Lung (tissue), 12 donors: ENCODE results near the gene SPIRE1. TPM values are rescaled to one million over a fixed set of nuclear protein-coding genes. Genes with fewer than 3 reads are reported as not detected.

Source experiments
- ATAC-seq: fragments of 200-7000 bp; cut with Tn5 transposase; one replicate; pipeline ENCODE4 v1.9.1; 2020; ENCODE audit warnings: moderate number of reproducible peaks; ENCODE audit not compliant: insufficient read depth, low FRiP score
- DNase-seq, 3 donors: peaks; one replicate each; pipeline ENCODE4 v3.0.0-alpha.2; 2013 to 2017
- H3K27ac ChIP-seq, 2 donors: one replicate each; pipeline ENCODE4 v1.5.1; 2013; ENCODE audit warnings: mild to moderate bottlenecking in 2 of 2, moderate library complexity in 2 of 2, control low read depth in 1 of 2, inconsistent platforms in 1 of 2, low read depth in 1 of 2, low read length in 1 of 2
- H3K27me3 ChIP-seq, 3 donors: one replicate each; pipeline ENCODE4 v1.5.1; 2013; ENCODE audit warnings: low read length in 2 of 3; ENCODE audit not compliant: control insufficient read depth in 3 of 3, insufficient read depth in 3 of 3
- H3K36me3 ChIP-seq, 4 donors: one replicate each; pipeline ENCODE4 v1.5.1; 2013; ENCODE audit warnings: low read length in 4 of 4, mild to moderate bottlenecking in 1 of 4, moderate library complexity in 1 of 4; ENCODE audit not compliant: control insufficient read depth in 4 of 4, insufficient read depth in 4 of 4
- H3K4me1 ChIP-seq, 5 donors: one replicate each; pipeline ENCODE4 v1.5.1; 2013; ENCODE audit warnings: low read length in 5 of 5, mild to moderate bottlenecking in 2 of 5, moderate library complexity in 1 of 5; ENCODE audit not compliant: control insufficient read depth in 5 of 5, insufficient read depth in 5 of 5
- H3K4me3 ChIP-seq: one replicate; pipeline ENCODE4 v1.5.1; 2013; ENCODE audit warnings: mild to moderate bottlenecking, control low read depth, moderate library complexity
- H3K9ac ChIP-seq, 2 donors: one replicate each; pipeline ENCODE4 v1.5.1; 2013; ENCODE audit warnings: low read length in 2 of 2, control low read depth in 1 of 2; ENCODE audit not compliant: insufficient read depth in 1 of 2
- H3K9me3 ChIP-seq, 4 donors: one replicate each; pipeline ENCODE4 v1.5.1; 2013; ENCODE audit warnings: low read length in 3 of 4, mild to moderate bottlenecking in 1 of 4, moderate library complexity in 1 of 4; ENCODE audit not compliant: control insufficient read depth in 4 of 4, insufficient read depth in 3 of 4
- CTCF ChIP-seq: IDR thresholded peaks from 2 replicates; pipeline ENCODE4 v1.5.1; 2012; ENCODE audit warnings: mild to moderate bottlenecking; ENCODE audit errors: control extremely low read depth, extremely low read depth
- WGBS, 2 donors: extraction: QIAGEN DNeasy Blood & Tissue Kit; methylation state at CpG; one replicate each; pipeline ENCODE4 v1.1.7; 2013; 5-methylcytosine and 5-hydroxymethylcytosine counted together
- polyA plus RNA-seq, 2 donors: library from polyadenylated mRNA; stranded (reverse); fragments of 200-250 nt; gene quantifications; one replicate each; pipeline ENCODE4 v1.2.1, GENCODE V29; 2013
- total RNA-seq, 2 donors: library from RNA; depleted of rRNA in 1 of 2; stranded (reverse); fragments of >200 nt in 1 of 2; gene quantifications; one replicate each; pipeline ENCODE4 v1.2.1, GENCODE V29; 2014 to 2021
- donor health status: control.
- donor health status: control.
- donor health status: Bipolar disorder and iron deficiency.
- donor health status: healthy.
- donor health status: DM: yes; HTN: yes; CAD: no.

The SPIRE1 gene
- total and polyA plus RNA-seq, 4 donors, result 8.7 to 34.0 (median 14.8) TPM

- peak in 2 of 3 donors; percentile 22 to 57 for DNase-seq
- ATAC-seq, result no peak
- Histone ChIP-seq H3K27me3 (no peaks in the 10 kb centered on the region), H3K9ac (no peak overlapping the region), H3K36me3 (peaks cover 5 to 21% (median 14%) of the 10 kb centered on the region in 4 donors), H3K4me3 (no peak overlapping the region), H3K9me3 (no peaks in the 10 kb centered on the region), H3K27ac (no peak overlapping the region), H3K4me1 (peaks cover 0 to 4% (median 0%) of the 10 kb centered on the region in 5 donors)
- WGBS, 2 donors, result 50 to 56% methylated on average over 5 of the region's 5 CpGs
- TF ChIP-seq CTCF, result no peak
Observed at GRCh38 chr18:12460874-12461273, 197.0 kb downstream of the SPIRE1 start.

DNA sequence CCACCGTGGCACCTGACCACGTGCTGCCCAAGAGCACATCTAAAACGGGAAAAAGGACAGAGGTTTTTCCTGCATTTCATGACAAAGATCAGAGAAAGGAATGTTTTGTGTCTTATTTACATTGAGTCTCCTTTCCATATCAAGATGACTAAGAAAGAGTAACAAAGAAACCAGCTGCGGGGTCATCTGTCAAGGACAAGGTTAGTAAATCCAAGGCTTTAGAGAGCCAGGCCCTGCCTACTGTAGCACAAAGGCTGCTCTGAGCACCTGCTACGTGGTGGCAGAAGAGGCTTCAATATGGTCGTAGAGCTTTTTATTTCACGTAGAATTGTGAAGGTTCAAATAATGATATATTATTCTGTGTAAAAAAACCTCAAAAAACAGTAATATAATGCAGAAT, 199.1 kb downstream of the SPIRE1 start:
- Histone ChIP-seq H3K27ac (no peak overlapping the region), H3K4me3 (no peak overlapping the region), H3K9ac (no peak overlapping the region), H3K4me1 (peaks cover 0 to 11% (median 0%) of the 10 kb centered on the region in 5 donors), H3K27me3 (no peaks in the 10 kb centered on the region), H3K36me3 (peaks cover 3 to 22% (median 20%) of the 10 kb centered on the region in 4 donors), H3K9me3 (no peaks in the 10 kb centered on the region)
- no peak for DNase-seq
- TF ChIP-seq CTCF, result no peak
- 84 to 87% methylated on average over 7 of the region's 7 CpGs for WGBS, 2 donors
- ATAC-seq, result no peak

DNA sequence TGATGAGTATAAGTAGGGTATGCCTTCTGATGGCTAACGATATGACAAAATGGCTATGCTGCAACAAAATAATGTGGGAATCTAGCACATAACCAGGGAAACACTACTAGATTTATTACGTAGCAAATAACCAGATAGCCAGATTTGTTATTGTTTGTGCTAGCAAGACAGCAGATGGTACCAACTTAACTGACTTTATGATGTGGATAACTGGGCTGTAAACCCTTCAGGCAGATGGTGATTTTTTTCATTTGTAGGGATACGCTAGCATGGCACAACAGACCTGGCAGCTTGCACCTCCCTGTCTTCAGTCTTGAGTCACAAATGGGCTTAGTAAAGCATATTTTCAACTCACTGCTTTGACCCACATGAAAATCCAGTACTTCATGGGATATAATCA, 201.5 kb downstream of the SPIRE1 start:
- Histone ChIP-seq H3K27ac (no peak overlapping the region), H3K27me3 (no peaks in the 10 kb centered on the region), H3K9ac (no peak overlapping the region), H3K4me3 (no peak overlapping the region), H3K36me3 (peaks cover 7 to 25% (median 14%) of the 10 kb centered on the region in 4 donors), H3K9me3 (no peaks in the 10 kb centered on the region), H3K4me1 (peaks cover 0 to 11% (median 0%) of the 10 kb centered on the region in 5 donors)
- no peak for TF ChIP-seq CTCF
- ATAC-seq (no peak), DNase-seq (no peak)
- 83 to 97% methylated on average over 3 of the region's 3 CpGs for WGBS, 2 donors

GRCh38 chr18:12455496-12455895, 202.4 kb downstream of the SPIRE1 start:
- Histone ChIP-seq H3K4me3 (no peak overlapping the region), H3K27me3 (no peaks in the 10 kb centered on the region), H3K4me1 (peaks cover 0 to 11% (median 0%) of the 10 kb centered on the region in 5 donors), H3K9ac (no peak overlapping the region), H3K36me3 (peaks cover 5 to 24% (median 12%) of the 10 kb centered on the region in 4 donors), H3K27ac (no peak overlapping the region), H3K9me3 (no peaks in the 10 kb centered on the region)
- DNase-seq, result peak; percentile 82 to 88 (median 88)
- TF ChIP-seq CTCF, result no peak
- WGBS, 2 donors, result 83 to 84% methylated on average over 7 of the region's 7 CpGs
- no peak for ATAC-seq
